Keratinocyte (primary cell): ENCODE measurements around the gene SHISA4. TPM values are rescaled to one million over a fixed set of nuclear protein-coding genes. Genes with fewer than 3 reads are reported as not detected.

Source experiments
- DNase-seq: peaks from one replicate; pipeline ENCODE4 v3.0.0-alpha.2; 2011; ENCODE audit warnings: low read depth, missing footprints, low spot score
- FAIRE-seq: peaks from 2 replicates; lab custom pipeline; 2011; peaks lifted over from hg19 to GRCh38; lab: Jason Lieb, UNC
- H2AFZ ChIP-seq: 2 replicates; pipeline ENCODE4 v1.6.0; 2012; ENCODE audit warnings: low read length, control low read depth, inconsistent platforms; ENCODE audit not compliant: control insufficient read depth
- H3K27ac ChIP-seq: 2 replicates; pipeline ENCODE4 v1.5.1; 2011; ENCODE audit warnings: low read length; ENCODE audit not compliant: control insufficient read depth, insufficient read depth
- H3K27me3 ChIP-seq: 3 replicates; pipeline ENCODE4 v1.6.0; 2011; ENCODE audit warnings: low read length; ENCODE audit not compliant: control insufficient read depth, insufficient read depth; ENCODE audit errors: extremely low read depth
- H3K36me3 ChIP-seq, 2 experiments: 2 replicates in 1 of 2; 3 replicates in 1 of 2; pipeline ENCODE4 v1.5.1; 2011; ENCODE audit warnings: low read length in 2 of 2, mild to moderate bottlenecking in 1 of 2; ENCODE audit not compliant: control insufficient read depth in 2 of 2, insufficient read depth in 2 of 2; ENCODE audit errors: extremely low read depth in 1 of 2
- H3K4me1 ChIP-seq: 3 replicates; pipeline ENCODE4 v1.5.1; 2011; ENCODE audit warnings: low read length; ENCODE audit not compliant: control insufficient read depth, insufficient read depth; ENCODE audit errors: extremely low read depth
- H3K4me2 ChIP-seq: 3 replicates; pipeline ENCODE4 v1.6.0; 2011; ENCODE audit warnings: low read depth, low read length; ENCODE audit not compliant: control insufficient read depth, insufficient read depth; ENCODE audit errors: extremely low read depth
- H3K4me3 ChIP-seq, 3 experiments: fragments of 200-600 bp in 1 of 3; sonication (generic) in 1 of 3; 2 replicates in 2 of 3; 3 replicates in 1 of 3; pipeline ENCODE4 v1.5.1; 2011 to 2016; ENCODE audit warnings: low read length in 3 of 3, mild to moderate bottlenecking in 3 of 3, control low read depth in 2 of 3, inconsistent platforms in 1 of 3, low read depth in 1 of 3, mixed read lengths in 1 of 3, mixed run types in 1 of 3, moderate library complexity in 1 of 3; ENCODE audit not compliant: control insufficient read depth in 2 of 3, insufficient read depth in 2 of 3; ENCODE audit errors: extremely low read depth in 1 of 3
- H3K79me2 ChIP-seq: 2 replicates; pipeline ENCODE4 v1.6.0; 2012; ENCODE audit warnings: low read length; ENCODE audit not compliant: control insufficient read depth, insufficient read depth
- H3K9ac ChIP-seq: 3 replicates; pipeline ENCODE4 v1.6.0; 2011; ENCODE audit warnings: low read length; ENCODE audit not compliant: control insufficient read depth, insufficient read depth; ENCODE audit errors: extremely low read depth
- H3K9me1 ChIP-seq: 3 replicates; pipeline ENCODE4 v1.6.0; 2011; ENCODE audit warnings: low read length; ENCODE audit not compliant: control insufficient read depth, insufficient read depth; ENCODE audit errors: extremely low read depth
- H3K9me3 ChIP-seq: 2 replicates; pipeline ENCODE4 v1.5.1; 2012; ENCODE audit warnings: low read depth, low read length; ENCODE audit not compliant: control insufficient read depth
- H4K20me1 ChIP-seq: 3 replicates; pipeline ENCODE4 v1.6.0; 2011; ENCODE audit warnings: low read length; ENCODE audit not compliant: control insufficient read depth, insufficient read depth; ENCODE audit errors: extremely low read depth
- CTCF ChIP-seq, 3 experiments: IDR thresholded peaks in 1 of 3; conservative IDR thresholded peaks in 1 of 3; optimal IDR thresholded peaks in 1 of 3; 2 replicates in 2 of 3; 3 replicates in 1 of 3; pipeline versions ENCODE3 to v1.5.1; 2011; ENCODE audit warnings: low read length in 3 of 3, mild to moderate bottlenecking in 3 of 3, moderate library complexity in 2 of 3, control low read depth in 1 of 3, inconsistent platforms in 1 of 3; ENCODE audit not compliant: insufficient read depth in 2 of 3; ENCODE audit errors: extremely low read depth in 1 of 3
- EZH2 ChIP-seq: IDR thresholded peaks from one replicate; pipeline ENCODE4 v1.6.1; 2012; ENCODE audit warnings: inconsistent platforms, mild to moderate bottlenecking, low read length, moderate library complexity
- dilution Hi-C: fragments of 300-500 bp; cut with MboI; formaldehyde crosslinking; loops from one replicate; pipeline ENCODE4 v1.7.0; 2020; ENCODE audit warnings: low sequenced_read_pairs; ENCODE audit not compliant: extremely low pct_ligation_motif_present
- polyA plus RNA-seq, 5 experiments: library from polyadenylated mRNA; depleted of rRNA in 3 of 5; stranded (reverse) in 3 of 5; stranded (forward) in 1 of 5; unstranded in 1 of 5; fragments of >200 nt; gene quantifications; 1 replicate in 1 of 5; 2 replicates in 3 of 5; 3 replicates in 1 of 5; pipeline versions ENCODE4 v1.2.1 to v1.2.3, GENCODE V29; 2011 to 2012; ENCODE audit warnings: missing spikeins in 2 of 5, low read depth in 1 of 5, low replicate concordance in 1 of 5

The SHISA4 gene
- polyA plus RNA-seq, 1 donor (not counting 4 experiments of a cell fraction or from before 2014, with no cell fraction given), result 2.2 TPM

DNA sequence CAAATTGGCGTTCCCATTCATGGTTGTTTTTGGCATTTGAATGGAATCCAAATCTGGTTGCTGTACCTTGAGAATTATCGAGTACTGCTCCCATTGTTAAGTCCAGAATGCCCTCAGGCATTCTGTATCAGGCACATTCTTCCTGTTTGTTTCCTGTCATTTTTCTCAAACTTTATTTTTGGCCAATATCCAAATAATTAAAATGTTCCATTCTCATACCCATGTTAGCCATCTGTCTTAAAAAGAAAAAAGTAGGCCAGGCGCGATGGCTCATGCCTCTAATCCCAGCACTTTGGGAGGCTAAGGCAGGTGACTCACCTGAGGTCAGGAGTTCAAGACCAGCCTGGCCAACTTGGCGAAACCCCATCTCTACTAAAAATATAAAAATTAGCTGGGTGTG is 29.3 kb upstream of the SHISA4 start:
- H3K9me1 ChIP-seq, result no peaks in the 10 kb centered on the region
- no peaks in the 10 kb centered on the region for H4K20me1 ChIP-seq
- no peaks in the 10 kb centered on the region for H3K27me3 ChIP-seq
- no peak overlapping the region for H3K9ac ChIP-seq
- dilution Hi-C loops, result no loop called here
- H3K79me2 ChIP-seq, result no peaks in the 10 kb centered on the region
- no peak overlapping the region for H2AFZ ChIP-seq
- no peak overlapping the region for H3K4me2 ChIP-seq
- H3K36me3 ChIP-seq, result peaks cover 9 to 37% of the 10 kb centered on the region in 2 experiments
- FAIRE-seq (no peak), DNase-seq (no peak)
- no peak overlapping the region for H3K4me3 ChIP-seq
- no peak overlapping the region for H3K27ac ChIP-seq
- no peaks in the 10 kb centered on the region for H3K9me3 ChIP-seq
- no peak for TF ChIP-seq EZH2
- no peak for TF ChIP-seq CTCF (optimal IDR thresholded peaks at IDR 0.05 in 1 of 3, IDR thresholded peaks at IDR 0.05 in 1 of 3, conservative IDR thresholded peaks at IDR 0.05 in 1 of 3; ENCODE audit: extremely low read depth in 1 of 3, insufficient read depth in 2 of 3, low read length in 3 of 3)
- H3K4me1 ChIP-seq, result no peaks in the 10 kb centered on the region

- Histone ChIP-seq H3K4me3 (no peak overlapping the region), H3K79me2 (no peaks in the 10 kb centered on the region), H3K9me1 (no peaks in the 10 kb centered on the region), H3K27me3 (no peaks in the 10 kb centered on the region), H2AFZ (no peak overlapping the region), H3K9ac (no peak overlapping the region), H3K27ac (no peak overlapping the region), H3K9me3 (no peaks in the 10 kb centered on the region), H4K20me1 (no peaks in the 10 kb centered on the region), H3K4me1 (no peaks in the 10 kb centered on the region), H3K4me2 (no peak overlapping the region), H3K36me3 (peaks cover 12 to 19% of the 10 kb centered on the region in 2 experiments)
- no peak for TF ChIP-seq CTCF (optimal IDR thresholded peaks at IDR 0.05 in 1 of 3, IDR thresholded peaks at IDR 0.05 in 1 of 3, conservative IDR thresholded peaks at IDR 0.05 in 1 of 3; ENCODE audit: extremely low read depth in 1 of 3, insufficient read depth in 2 of 3, low read length in 3 of 3)
- no peak for TF ChIP-seq EZH2
- peak; percentile 5 for FAIRE-seq
- no peak for DNase-seq
- dilution Hi-C loops, result no loop called here
Measured at GRCh38 chr1:201861448-201861847, 27.2 kb upstream of the SHISA4 start.
